HepG2 (cell line): ENCODE measurements around the gene OR8U1. TPM values are rescaled to one million over a fixed set of nuclear protein-coding genes. Genes with fewer than 3 reads are reported as not detected.

Experiments
- CBX1 ChIP-seq: IDR thresholded peaks from one replicate; pipeline ENCODE4 v1.6.1; 2016; ENCODE audit warnings: antibody characterized with exemption, low read depth
- ESRRA ChIP-seq: sonication (generic); formaldehyde crosslinking; IDR thresholded peaks from 2 replicates; pipeline ENCODE4 v1.5.1; 2020; ENCODE audit warnings: mild to moderate bottlenecking, low read depth, missing genetic modification reagents
- HNF4G ChIP-seq, 2 experiments: sonication (generic) in 1 of 2; formaldehyde crosslinking in 1 of 2; IDR thresholded peaks; 2 replicates each; pipeline versions ENCODE4 v1.4.0 to v1.6.1; 2011 to 2020; ENCODE audit warnings: borderline replicate concordance in 2 of 2, low read depth in 2 of 2, mild to moderate bottlenecking in 2 of 2, low read length in 1 of 2, missing genetic modification reagents in 1 of 2, moderate library complexity in 1 of 2
- SIN3B ChIP-seq: fragments of 150-350 bp; IDR thresholded peaks from 2 replicates; pipeline ENCODE4 v1.6.1; 2014; ENCODE audit warnings: low read length
- SMAD1 ChIP-seq: sonication (generic); formaldehyde crosslinking; IDR thresholded peaks from 2 replicates; pipeline ENCODE4 v1.4.0; 2020; ENCODE audit warnings: missing genetic modification reagents, low read depth, mild to moderate bottlenecking, borderline replicate concordance
- XRCC5 ChIP-seq: fragments of 200-400 bp; formaldehyde crosslinking; optimal IDR thresholded peaks from 2 replicates; pipeline ENCODE3; 2017; ENCODE audit warnings: mild to moderate bottlenecking, low read length
- polyA plus RNA-seq, 8 experiments: library from polyadenylated mRNA; depleted of rRNA in 3 of 8; stranded (reverse) in 7 of 8; unstranded in 1 of 8; fragments of >200 nt; fragmentation: Illumina TruSeq in 4 of 8; extraction: Trizol in 4 of 8; gene quantifications; 2 replicates each; pipeline versions ENCODE4 v1.2.1 to v1.2.3, GENCODE V29; 2011 to 2016; ENCODE audit warnings: low read depth in 4 of 8, missing spikeins in 1 of 8, mixed read lengths in 1 of 8; ENCODE audit not compliant: insufficient read depth in 1 of 8
- total RNA-seq, 5 experiments: library from RNA; depleted of rRNA; stranded (reverse); fragments of >200 nt; fragmentation: Illumina TruSeq; extraction: Trizol; gene quantifications; 2 replicates each; pipeline ENCODE4 v1.2.3, GENCODE V29; 2016; ENCODE audit warnings: low read depth in 1 of 5
- TF ChIP-seq, protein P1 (sequence below), 2 experiments: sonication (generic) in 1 of 2; formaldehyde crosslinking in 1 of 2; IDR thresholded peaks; 2 replicates each; pipeline versions ENCODE4 v1.4.0 to v1.6.1; 2016 to 2020; ENCODE audit warnings: borderline replicate concordance in 1 of 2, low read depth in 1 of 2, mild to moderate bottlenecking in 1 of 2, missing genetic modification reagents in 1 of 2
- TF ChIP-seq, protein P2 (sequence below): sonication (generic); formaldehyde crosslinking; IDR thresholded peaks from 2 replicates; pipeline ENCODE4 v1.8.0; 2022; ENCODE audit warnings: missing genetic modification reagents, low read depth, mild to moderate bottlenecking, borderline replicate concordance
- TF ChIP-seq, protein P3 (sequence below): sonication (generic); formaldehyde crosslinking; IDR thresholded peaks from 2 replicates; pipeline ENCODE4 v1.5.0; 2020; ENCODE audit warnings: missing genetic modification reagents
- TF ChIP-seq, protein P4 (sequence below): sonication (generic); formaldehyde crosslinking; IDR thresholded peaks from 2 replicates; pipeline ENCODE4 v1.4.0; 2020; ENCODE audit warnings: low read depth, mild to moderate bottlenecking, missing genetic modification reagents

Gene OR8U1
- total and polyA plus RNA-seq, 2 of the 13 experiments (the other 11 are each of a cell fraction or from before 2014, with no cell fraction given) = not detected

DNA sequence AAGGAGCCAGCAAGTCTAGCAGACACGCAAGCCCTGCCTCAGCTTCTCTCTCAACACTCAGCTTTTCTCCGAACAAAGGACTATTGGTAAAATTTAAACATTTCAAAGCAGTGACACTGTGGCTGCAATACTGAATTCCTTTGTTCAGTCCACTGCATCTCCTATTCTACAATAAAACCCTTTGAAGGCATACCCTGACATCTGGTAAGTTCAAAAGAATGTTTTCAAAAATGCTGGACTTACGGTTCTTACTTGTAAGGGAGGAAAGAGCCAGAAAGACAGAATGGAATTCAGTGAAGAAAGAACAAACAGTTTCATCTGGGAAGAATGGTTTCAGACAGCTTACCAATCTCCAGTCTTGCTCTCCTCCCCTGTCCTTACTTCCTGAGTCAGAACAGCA, 42.3 kb upstream of the OR8U1 start (continued):
- TF ChIP-seq, protein P1, sequence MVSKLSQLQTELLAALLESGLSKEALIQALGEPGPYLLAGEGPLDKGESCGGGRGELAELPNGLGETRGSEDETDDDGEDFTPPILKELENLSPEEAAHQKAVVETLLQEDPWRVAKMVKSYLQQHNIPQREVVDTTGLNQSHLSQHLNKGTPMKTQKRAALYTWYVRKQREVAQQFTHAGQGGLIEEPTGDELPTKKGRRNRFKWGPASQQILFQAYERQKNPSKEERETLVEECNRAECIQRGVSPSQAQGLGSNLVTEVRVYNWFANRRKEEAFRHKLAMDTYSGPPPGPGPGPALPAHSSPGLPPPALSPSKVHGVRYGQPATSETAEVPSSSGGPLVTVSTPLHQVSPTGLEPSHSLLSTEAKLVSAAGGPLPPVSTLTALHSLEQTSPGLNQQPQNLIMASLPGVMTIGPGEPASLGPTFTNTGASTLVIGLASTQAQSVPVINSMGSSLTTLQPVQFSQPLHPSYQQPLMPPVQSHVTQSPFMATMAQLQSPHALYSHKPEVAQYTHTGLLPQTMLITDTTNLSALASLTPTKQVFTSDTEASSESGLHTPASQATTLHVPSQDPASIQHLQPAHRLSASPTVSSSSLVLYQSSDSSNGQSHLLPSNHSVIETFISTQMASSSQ (IDR thresholded peaks at IDR 0.05; ENCODE audit: low read depth) = no peak
- TF ChIP-seq, protein P1 (CRISPR knock-in tag; IDR thresholded peaks at IDR 0.05; ENCODE audit: borderline replicate concordance) = no peak
- TF ChIP-seq ESRRA (CRISPR knock-in tag) (no peak), HNF4G (IDR thresholded peaks at IDR 0.05; ENCODE audit: borderline replicate concordance, low read depth, low read length) (no peak), HNF4G (CRISPR knock-in tag; IDR thresholded peaks at IDR 0.05; ENCODE audit: borderline replicate concordance, low read depth) (no peak), CBX1 (no peak), SMAD1 (CRISPR knock-in tag) (no peak), XRCC5 (no peak), SIN3B (no peak)
- TF ChIP-seq, protein P2, sequence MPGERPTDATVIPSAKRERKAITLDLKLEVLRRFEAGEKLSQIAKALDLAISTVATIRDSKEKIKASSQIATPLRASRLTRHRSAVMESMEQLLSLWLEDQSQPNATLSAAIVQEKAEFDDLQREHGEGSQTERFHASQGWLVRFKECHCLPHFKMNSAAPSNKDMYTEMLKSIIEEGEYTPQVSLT (CRISPR knock-in tag) = no peak
- TF ChIP-seq, protein P3, sequence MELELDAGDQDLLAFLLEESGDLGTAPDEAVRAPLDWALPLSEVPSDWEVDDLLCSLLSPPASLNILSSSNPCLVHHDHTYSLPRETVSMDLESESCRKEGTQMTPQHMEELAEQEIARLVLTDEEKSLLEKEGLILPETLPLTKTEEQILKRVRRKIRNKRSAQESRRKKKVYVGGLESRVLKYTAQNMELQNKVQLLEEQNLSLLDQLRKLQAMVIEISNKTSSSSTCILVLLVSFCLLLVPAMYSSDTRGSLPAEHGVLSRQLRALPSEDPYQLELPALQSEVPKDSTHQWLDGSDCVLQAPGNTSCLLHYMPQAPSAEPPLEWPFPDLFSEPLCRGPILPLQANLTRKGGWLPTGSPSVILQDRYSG (CRISPR knock-in tag) = no peak
- TF ChIP-seq, protein P4, sequence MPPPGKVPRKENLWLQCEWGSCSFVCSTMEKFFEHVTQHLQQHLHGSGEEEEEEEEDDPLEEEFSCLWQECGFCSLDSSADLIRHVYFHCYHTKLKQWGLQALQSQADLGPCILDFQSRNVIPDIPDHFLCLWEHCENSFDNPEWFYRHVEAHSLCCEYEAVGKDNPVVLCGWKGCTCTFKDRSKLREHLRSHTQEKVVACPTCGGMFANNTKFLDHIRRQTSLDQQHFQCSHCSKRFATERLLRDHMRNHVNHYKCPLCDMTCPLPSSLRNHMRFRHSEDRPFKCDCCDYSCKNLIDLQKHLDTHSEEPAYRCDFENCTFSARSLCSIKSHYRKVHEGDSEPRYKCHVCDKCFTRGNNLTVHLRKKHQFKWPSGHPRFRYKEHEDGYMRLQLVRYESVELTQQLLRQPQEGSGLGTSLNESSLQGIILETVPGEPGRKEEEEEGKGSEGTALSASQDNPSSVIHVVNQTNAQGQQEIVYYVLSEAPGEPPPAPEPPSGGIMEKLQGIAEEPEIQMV (CRISPR knock-in tag) = no peak
